Activated CD4-positive, alpha-beta T cell treated with anti-CD3 and anti-CD28 coated beads for 48 hours (primary cell): ENCODE measurements around the gene JPT2.

ENCODE experiments used
- DNase-seq: peaks from one replicate; pipeline ENCODE4 v3.0.0-alpha.2; 2020

The JPT2 gene

GRCh38 chr16:1677942-1678499, at the start of gene JPT2:
TSS of gene JPT2 (plus strand) at chr16:1678279. CDS start at chr16:1678313, 34 bp downstream.
- DNase-seq = peak; percentile 98

GRCh38 chr16:1630450-1631213, 47.4 kb upstream of the JPT2 start:
- DNase-seq = no peak

GRCh38 chr16:1631230-1631629, 46.8 kb upstream of the JPT2 start:
- DNase-seq = no peak

GRCh38 chr16:1631931-1632637, 46.0 kb upstream of the JPT2 start:
- no peak for DNase-seq

- no peak for DNase-seq
Observed at GRCh38 chr16:1632638-1632970, 45.5 kb upstream of the JPT2 start.

- no peak for DNase-seq
Observed at GRCh38 chr16:1633310-1633709, 44.8 kb upstream of the JPT2 start.

GRCh38 chr16:1634541-1634940, 43.5 kb upstream of the JPT2 start:
- DNase-seq = no peak

GRCh38 chr16:1635070-1635469, 43.0 kb upstream of the JPT2 start:
- DNase-seq = peak; percentile 22

GRCh38 chr16:1637526-1637925, 40.6 kb upstream of the JPT2 start:
- no peak for DNase-seq

- no peak for DNase-seq
Observed at GRCh38 chr16:1638757-1639156, 39.3 kb upstream of the JPT2 start.

- no peak for DNase-seq
Observed at GRCh38 chr16:1639282-1639681, 38.8 kb upstream of the JPT2 start.

GRCh38 chr16:1639860-1640259, 38.2 kb upstream of the JPT2 start:
- no peak for DNase-seq

GRCh38 chr16:1640261-1640941, 37.7 kb upstream of the JPT2 start:
- DNase-seq = no peak

GRCh38 chr16:1641261-1641660, 36.8 kb upstream of the JPT2 start:
- DNase-seq = no peak

- no peak for DNase-seq
Observed at GRCh38 chr16:1642148-1642547, 35.9 kb upstream of the JPT2 start.

- DNase-seq = no peak
Observed at GRCh38 chr16:1642753-1643152, 35.3 kb upstream of the JPT2 start.

- DNase-seq = no peak
Observed at GRCh38 chr16:1643521-1643920, 34.6 kb upstream of the JPT2 start.

- DNase-seq = peak; percentile 50
Observed at GRCh38 chr16:1645914-1646525, 32.1 kb upstream of the JPT2 start.

GRCh38 chr16:1647856-1648255, 30.2 kb upstream of the JPT2 start:
- DNase-seq = no peak

- no peak for DNase-seq
Observed at GRCh38 chr16:1650131-1650530, 27.9 kb upstream of the JPT2 start.

GRCh38 chr16:1651094-1651973, 26.7 kb upstream of the JPT2 start:
- no peak for DNase-seq

GRCh38 chr16:1651974-1652312, 26.1 kb upstream of the JPT2 start:
- DNase-seq = no peak
